Vein endothelial cell (primary cell): ENCODE data around the gene ENG. TPM values are rescaled to one million over a fixed set of nuclear protein-coding genes. Genes with fewer than 3 reads are reported as not detected.

ENCODE experiments used
- small RNA-seq: library from RNA; depleted of rRNA; stranded (forward); fragments of <200 nt; gene quantifications from one replicate; pipeline ENCODE3, GENCODE V24; 2012
- total RNA-seq: library from RNA; depleted of rRNA; stranded (reverse); fragments of >200 nt; gene quantifications from 2 replicates; pipeline ENCODE4 v1.2.3, GENCODE V29; 2012

ENG gene
- 209 and 301 TPM in 2 replicates for total RNA-seq

GRCh38 chr9:127854184-127854806, at the start of gene ENG:
Gene ENG, minus strand, starts transcription at chr9:127854658. Its CDS starts 303 bp downstream, at chr9:127854355.

GRCh38 chr9:127899128-127899943, 44.9 kb upstream of the ENG start, which contains the start of gene ST6GALNAC6:
Gene ST6GALNAC6, minus strand, starts transcription at chr9:127899603. Its CDS starts 1,622 bp downstream, at chr9:127897981.

GRCh38 chr9:127877566-127877998, 23.1 kb upstream of the ENG start, which contains the start of gene AK1:
Gene AK1, minus strand, starts transcription at chr9:127877675. Its CDS starts 3,058 bp downstream, at chr9:127874617.

DNA sequence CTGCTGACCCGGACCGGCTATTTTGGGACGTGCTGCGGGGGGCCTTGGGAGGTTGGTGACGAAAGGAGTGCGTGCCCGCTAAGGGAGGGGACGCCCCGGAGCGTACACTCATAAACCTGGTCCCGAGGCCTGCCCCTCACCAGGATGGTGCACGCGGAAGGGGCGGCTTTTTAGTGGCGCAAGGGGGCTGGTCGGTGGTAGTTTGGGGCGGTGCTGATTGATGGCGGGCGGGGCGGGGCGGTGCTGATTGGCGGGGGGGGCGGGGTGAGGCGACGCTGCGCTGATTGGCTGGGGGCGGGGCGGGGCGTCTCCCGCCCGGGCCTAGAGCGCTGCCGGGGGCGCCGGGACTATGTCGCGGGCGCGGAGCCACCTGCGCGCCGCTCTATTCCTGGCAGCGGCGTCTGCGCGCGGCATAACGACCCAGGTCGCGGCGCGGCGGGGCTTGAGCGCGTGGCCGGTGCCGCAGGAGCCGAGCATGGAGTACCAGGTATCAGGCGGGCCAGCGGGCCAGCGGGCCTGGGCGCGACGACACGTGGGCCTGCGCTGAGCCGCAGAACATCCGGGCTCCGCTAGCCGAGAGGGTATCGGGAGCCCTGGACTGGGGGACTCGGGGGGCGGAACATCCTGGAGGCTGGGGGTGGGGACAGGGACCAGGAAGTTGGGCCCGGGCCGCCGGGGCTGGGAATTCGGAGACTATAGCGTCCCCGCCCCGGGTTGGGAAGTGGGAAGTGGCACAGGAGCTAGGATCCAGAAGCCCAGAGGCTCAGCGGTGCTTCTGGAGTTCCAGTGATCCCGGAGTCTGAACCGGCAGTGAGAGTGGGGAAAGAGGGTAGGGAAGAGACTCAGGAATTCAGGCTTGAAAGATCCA, 51.6 kb downstream of the ENG start, which contains the start of gene FPGS:
TSS of gene FPGS (plus strand) at position 307 of the 868 bp plus-strand sequence. CDS start at position 350, 43 bp downstream.

DNA sequence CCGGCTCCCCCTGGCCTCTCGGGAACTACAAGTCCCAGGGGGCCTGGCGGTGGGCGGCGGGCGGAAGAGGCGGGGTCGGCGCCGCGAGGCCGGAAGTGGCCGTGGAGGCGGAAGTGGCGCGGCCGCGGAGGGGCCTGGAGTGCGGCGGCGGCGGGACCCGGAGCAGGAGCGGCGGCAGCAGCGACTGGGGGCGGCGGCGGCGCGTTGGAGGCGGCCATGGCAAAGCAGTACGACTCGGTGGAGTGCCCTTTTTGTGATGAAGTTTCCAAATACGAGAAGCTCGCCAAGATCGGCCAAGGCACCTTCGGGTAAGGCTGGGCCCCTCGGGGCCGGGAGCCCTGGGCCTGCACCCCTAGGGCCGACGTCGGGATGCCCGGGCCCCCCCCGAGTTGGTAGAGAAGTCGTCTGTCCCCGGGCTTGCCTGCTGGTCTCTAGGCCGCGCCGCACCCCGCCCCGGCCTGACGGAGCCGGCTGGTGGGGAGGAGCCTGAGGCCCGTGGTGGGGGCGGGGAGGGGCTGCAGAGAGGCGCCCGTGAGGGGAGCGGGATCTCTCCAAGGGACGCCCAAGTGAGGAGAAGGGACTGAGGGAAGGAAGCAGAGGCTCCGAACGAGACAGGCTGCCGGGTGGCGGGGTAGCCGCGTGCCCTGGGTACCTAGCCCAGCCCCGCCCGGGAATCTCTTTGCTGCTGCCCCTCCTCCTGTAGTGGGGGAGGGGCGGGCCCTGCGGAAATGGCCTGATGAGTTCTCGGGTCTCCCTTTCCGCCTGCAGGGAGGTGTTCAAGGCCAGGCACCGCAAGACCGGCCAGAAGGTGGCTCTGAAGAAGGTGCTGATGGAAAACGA, 68.3 kb downstream of the ENG start, which contains the start of gene CDK9:
TSS of gene CDK9 (plus strand) at position 102 of the 840 bp plus-strand sequence. CDS start at position 217, 115 bp downstream.

GRCh38 chr9:127778280-127779135, 76.0 kb downstream of the ENG start, which contains the start of gene SH2D3C:
Gene SH2D3C, minus strand, starts transcription at chr9:127778666. Its CDS starts 39 bp downstream, at chr9:127778627.

Small RNAs within 50 kb of the gene (small RNA-seq; reads per million reads assigned to genes)
- gene MIR4672 (0.80 reads per million, percentile 50 among the genes with 10 or more reads in this experiment), gene RF00019 (not detected), gene RNA5SP296 (not detected)

Other genes starting within 250 kb of the ENG start
- 13.4 and 35.3 TPM in 2 replicates for gene STXBP1, start 242.4 kb downstream of the ENG start, total RNA-seq
- not detected in 2 replicates for gene CFAP157, start 147.7 kb downstream of the ENG start, total RNA-seq
- gene PTRH1, start 139.0 kb downstream of the ENG start, total RNA-seq, result 22.8 and 24.2 TPM in 2 replicates
- not detected in 2 replicates for gene TTC16, start 138.6 kb downstream of the ENG start, total RNA-seq
- gene TOR2A, start 119.4 kb downstream of the ENG start, total RNA-seq, result 9.1 and 9.2 TPM in 2 replicates
- gene SH2D3C, start 76.0 kb downstream of the ENG start, total RNA-seq, result 71.9 and 85.9 TPM in 2 replicates
- gene CDK9, start 68.6 kb downstream of the ENG start, total RNA-seq, result 110 and 120 TPM in 2 replicates
- 103 and 117 TPM in 2 replicates for gene FPGS, start 51.8 kb downstream of the ENG start, total RNA-seq
- 66.9 and 72.8 TPM in 2 replicates for gene AK1, start 23.0 kb upstream of the ENG start, total RNA-seq
- gene ST6GALNAC6, start 44.9 kb upstream of the ENG start, total RNA-seq, result 46.1 and 53.2 TPM in 2 replicates
- 75.8 and 85.3 TPM in 2 replicates for gene ST6GALNAC4, start 62.4 kb upstream of the ENG start, total RNA-seq
- 0.29 and 0.65 TPM in 2 replicates for gene PIP5KL1, start 76.1 kb upstream of the ENG start, total RNA-seq
- 15.7 and 19.6 TPM in 2 replicates for gene DPM2, start 83.2 kb upstream of the ENG start, total RNA-seq
- 10.6 and 12.1 TPM in 2 replicates for gene EEIG1, start 126.3 kb upstream of the ENG start, total RNA-seq
- gene NAIF1, start 212.7 kb upstream of the ENG start, total RNA-seq, result 7.5 and 9.3 TPM in 2 replicates
- 22.5 and 22.9 TPM in 2 replicates for gene SLC25A25, start 213.6 kb upstream of the ENG start, total RNA-seq